ENCODE results near the gene SERTAD2.

The SERTAD2 gene

GRCh38 chr2:64653109-64654062 lies at the start of gene SERTAD2:
SERTAD2 (minus strand) TSS chr2:64653913; CDS start chr2:64636871, 17,042 bp downstream.
- DNase-seq: peak; percentile 61

GRCh38 chr2:64700133-64700809 lies 46.6 kb upstream of the SERTAD2 start:
- no peak for DNase-seq

- DNase-seq: no peak
Observed at GRCh38 chr2:64699712-64700111, 46.0 kb upstream of the SERTAD2 start.

GRCh38 chr2:64698668-64699444 lies 45.1 kb upstream of the SERTAD2 start:
- DNase-seq: no peak

GRCh38 chr2:64698177-64698643 lies 44.5 kb upstream of the SERTAD2 start:
- no peak for DNase-seq

- DNase-seq: no peak
Observed at GRCh38 chr2:64697297-64698176, 43.8 kb upstream of the SERTAD2 start.

GRCh38 chr2:64696636-64697035 lies 42.9 kb upstream of the SERTAD2 start:
- no peak for DNase-seq

- DNase-seq: no peak
Observed at GRCh38 chr2:64695721-64696261, 42.1 kb upstream of the SERTAD2 start.

- no peak for DNase-seq
Observed at GRCh38 chr2:64692401-64692800, 38.7 kb upstream of the SERTAD2 start.

- DNase-seq: no peak
Observed at GRCh38 chr2:64688909-64689308, 35.2 kb upstream of the SERTAD2 start.

- DNase-seq: no peak
Observed at GRCh38 chr2:64686283-64686956, 32.7 kb upstream of the SERTAD2 start.

- no peak for DNase-seq
Observed at GRCh38 chr2:64685430-64685829, 31.7 kb upstream of the SERTAD2 start.

- DNase-seq: no peak
Observed at GRCh38 chr2:64683771-64684510, 30.2 kb upstream of the SERTAD2 start.

- DNase-seq: no peak
Observed at GRCh38 chr2:64681479-64681967, 27.8 kb upstream of the SERTAD2 start.

- peak; percentile 53 for DNase-seq
Observed at GRCh38 chr2:64679673-64680425, 26.1 kb upstream of the SERTAD2 start.

GRCh38 chr2:64678771-64679590 lies 25.3 kb upstream of the SERTAD2 start:
- no peak for DNase-seq

GRCh38 chr2:64677530-64677929 lies 23.8 kb upstream of the SERTAD2 start:
- no peak for DNase-seq

- DNase-seq: no peak
Observed at GRCh38 chr2:64675860-64676259, 22.1 kb upstream of the SERTAD2 start.

GRCh38 chr2:64672708-64673107 lies 19.0 kb upstream of the SERTAD2 start:
- no peak for DNase-seq
